ENCODE results near the gene FAM131B.
"Not testable (repeated sequence)": the region's sequence is repeated elsewhere in the genome, so short reads cannot be mapped to it uniquely, and the experiment has no call there.

FAM131B gene

GRCh38 chr7:143362131-143363015, at the start of gene FAM131B:
TSS of gene FAM131B (minus strand) at chr7:143362713. CDS start at chr7:143362603, 110 bp downstream.
- DNase-seq (ENCODE audit: low spot score) = peak; percentile 49

- no peak for DNase-seq (ENCODE audit: low spot score)
These were observed 49.6 kb upstream of the FAM131B start for GRCh38 chr7:143411976-143412708.

GRCh38 chr7:143410521-143411004, 48.0 kb upstream of the FAM131B start:
- no peak for DNase-seq (ENCODE audit: low spot score)

GRCh38 chr7:143408686-143409561, 46.4 kb upstream of the FAM131B start, which contains the start of gene EPHA1:
TSS of gene EPHA1 (minus strand) at chr7:143408856. CDS start at chr7:143408805, 51 bp downstream.
- DNase-seq (ENCODE audit: low spot score) = peak; percentile 85

DNA sequence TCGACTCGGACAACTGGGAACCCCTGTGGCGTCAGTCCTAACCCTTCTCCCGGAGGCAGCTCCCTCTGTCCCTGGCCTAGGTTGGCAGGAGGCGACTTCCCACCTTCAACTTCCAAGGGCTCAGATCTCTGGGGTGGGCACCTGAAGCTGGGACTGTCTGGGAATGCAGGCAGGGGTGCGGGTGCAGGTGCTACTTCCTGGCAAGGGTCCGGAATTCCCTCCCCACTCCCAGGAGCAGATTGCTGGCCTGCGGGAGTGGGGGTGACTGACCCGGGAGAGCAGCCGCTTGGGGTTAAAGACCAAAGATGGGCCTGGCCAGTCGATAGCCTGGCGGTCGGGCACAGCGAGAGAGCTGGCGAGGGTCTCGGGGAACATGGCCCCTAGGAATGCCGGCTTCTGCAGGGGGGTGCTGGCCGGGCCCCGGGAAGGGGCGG, 45.8 kb upstream of the FAM131B start:
- DNase-seq (ENCODE audit: low spot score) = no peak

DNA sequence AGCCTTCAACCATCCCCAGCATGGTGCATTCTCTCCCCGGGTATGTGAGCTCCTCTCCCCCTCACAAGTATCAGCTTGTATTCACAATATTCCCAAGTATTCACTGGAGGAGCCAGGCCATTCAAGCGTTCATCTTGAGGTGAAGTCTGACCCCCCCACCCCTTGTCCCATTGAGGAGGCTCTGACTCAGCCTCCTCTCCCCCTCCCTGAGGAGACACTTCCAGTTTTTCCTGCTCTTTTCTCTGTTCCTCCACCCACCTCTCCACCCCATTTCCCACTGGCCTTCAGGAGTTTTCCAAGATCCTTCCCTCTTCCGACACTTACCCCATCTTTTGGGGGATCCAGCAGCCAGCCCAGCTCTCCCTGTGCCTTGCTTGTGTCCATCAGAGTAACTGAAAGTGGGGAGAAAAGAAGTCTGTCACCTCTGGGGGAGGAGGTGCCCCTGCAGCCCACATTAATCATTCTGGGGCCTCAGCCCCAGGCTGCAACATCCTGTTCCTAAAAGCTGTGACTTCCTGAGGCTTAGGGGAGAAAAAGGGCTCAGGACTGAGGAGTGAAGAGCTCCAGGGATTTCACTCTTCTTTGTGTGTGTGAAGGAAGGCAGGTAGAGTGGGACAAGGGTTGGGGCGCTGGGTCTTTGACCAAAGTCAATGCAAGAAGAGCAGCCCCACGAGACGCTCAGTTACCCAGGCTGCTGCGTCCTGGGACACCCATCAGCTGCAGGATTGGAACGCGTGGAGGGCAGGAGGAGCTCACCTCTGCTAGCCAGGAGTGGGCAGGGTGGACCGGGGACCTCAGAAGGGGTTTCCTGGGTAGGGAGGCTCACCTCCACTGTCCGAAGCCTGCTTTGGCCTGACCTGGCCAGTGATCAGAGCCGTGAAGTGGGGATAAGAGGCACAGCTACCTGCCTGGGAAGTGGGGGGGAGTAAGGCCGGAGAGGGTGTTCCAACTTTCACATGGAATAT, 45.1 kb upstream of the FAM131B start:
- no peak for DNase-seq (ENCODE audit: low spot score)

DNA sequence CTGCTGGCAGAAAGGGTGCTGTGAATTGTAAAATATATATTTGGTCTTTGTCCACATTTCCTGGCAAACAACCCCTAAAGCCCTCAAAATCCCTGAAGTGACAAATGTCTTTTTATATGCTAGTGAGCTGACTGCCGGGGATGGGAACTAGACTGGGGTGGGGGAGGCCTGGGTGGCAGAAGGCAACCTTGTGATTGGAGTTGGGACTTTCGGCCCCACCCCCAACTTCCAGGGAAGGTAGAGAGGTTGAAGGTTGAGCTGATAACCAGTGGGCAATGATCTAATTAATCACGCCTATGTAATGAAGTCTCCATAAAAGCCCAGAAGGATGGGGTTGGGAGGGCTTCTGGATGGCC, 43.5 kb upstream of the FAM131B start:
- DNase-seq (ENCODE audit: low spot score) = no peak

- DNase-seq (ENCODE audit: low spot score) = no peak
These were observed 42.9 kb upstream of the FAM131B start for GRCh38 chr7:143405173-143406001.

- not testable (repeated sequence) for DNase-seq (ENCODE audit: low spot score)
These were observed 39.7 kb upstream of the FAM131B start for GRCh38 chr7:143402233-143402632.

DNA sequence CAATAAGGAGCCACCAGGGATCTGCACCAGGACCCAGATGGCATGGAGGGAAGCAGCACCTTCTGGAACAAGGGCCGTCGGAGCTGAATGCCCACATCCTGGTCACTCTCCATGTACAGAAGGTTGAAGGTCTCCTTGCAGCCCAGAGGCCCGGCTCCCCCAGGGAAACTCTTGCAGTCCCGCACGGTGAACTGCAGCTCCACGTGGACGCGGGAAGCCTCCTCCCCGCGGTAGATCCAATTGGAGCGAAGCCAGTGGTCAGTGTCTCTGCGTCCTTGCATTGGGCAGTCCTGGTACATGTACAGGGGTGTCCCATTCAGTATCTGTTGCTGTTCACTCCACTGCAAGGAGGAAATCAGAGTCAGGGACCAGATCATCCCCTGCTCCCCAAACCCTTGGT, 38.8 kb upstream of the FAM131B start:
- no peak for DNase-seq (ENCODE audit: low spot score)

DNA sequence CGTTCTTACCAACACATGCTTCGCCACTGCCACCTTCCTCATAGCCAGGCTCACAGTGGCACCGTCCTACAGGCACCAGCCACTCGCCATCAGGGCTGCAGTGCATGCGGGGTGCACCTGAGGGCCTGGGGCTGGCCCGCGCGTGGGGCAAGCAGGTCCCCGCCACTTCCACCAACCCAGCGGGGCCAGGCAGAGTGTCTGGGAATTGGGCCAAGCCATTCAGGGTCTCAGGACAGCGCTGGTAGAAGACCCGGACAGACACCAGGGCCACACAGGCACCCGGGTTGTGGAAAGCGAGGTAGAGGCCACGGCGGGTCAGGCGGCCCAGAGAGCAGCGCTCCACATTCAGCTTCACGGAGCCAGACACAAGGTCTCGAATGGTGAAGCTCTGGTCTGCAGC, 37.1 kb upstream of the FAM131B start:
- no peak for DNase-seq (ENCODE audit: low spot score)

DNA sequence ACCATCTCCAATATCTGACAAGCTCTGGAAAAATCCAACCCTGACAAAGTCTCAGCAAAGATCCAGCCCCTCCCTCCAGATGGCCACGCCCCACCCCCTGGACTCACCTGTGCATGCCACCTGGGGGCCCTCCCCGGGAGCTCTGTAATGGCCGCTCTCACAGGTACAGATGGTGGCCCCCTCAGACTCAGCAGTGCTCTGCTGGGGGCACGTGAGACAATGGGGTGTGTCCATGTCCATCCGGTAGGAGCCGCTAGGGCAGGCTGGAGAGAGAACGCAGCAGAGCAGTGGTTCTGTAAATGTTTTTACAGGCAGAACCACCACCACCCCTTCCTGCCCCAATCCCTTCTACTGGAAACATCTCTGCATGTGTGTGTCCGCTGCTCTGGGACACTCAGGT, 36.6 kb upstream of the FAM131B start:
- no peak for DNase-seq (ENCODE audit: low spot score)

GRCh38 chr7:143398616-143399015, 36.1 kb upstream of the FAM131B start:
- DNase-seq (ENCODE audit: low spot score) = no peak

GRCh38 chr7:143397710-143398530, 35.4 kb upstream of the FAM131B start:
- no peak for DNase-seq (ENCODE audit: low spot score)

- DNase-seq (ENCODE audit: low spot score) = no peak
These were observed 34.4 kb upstream of the FAM131B start for GRCh38 chr7:143396625-143397556.

DNA sequence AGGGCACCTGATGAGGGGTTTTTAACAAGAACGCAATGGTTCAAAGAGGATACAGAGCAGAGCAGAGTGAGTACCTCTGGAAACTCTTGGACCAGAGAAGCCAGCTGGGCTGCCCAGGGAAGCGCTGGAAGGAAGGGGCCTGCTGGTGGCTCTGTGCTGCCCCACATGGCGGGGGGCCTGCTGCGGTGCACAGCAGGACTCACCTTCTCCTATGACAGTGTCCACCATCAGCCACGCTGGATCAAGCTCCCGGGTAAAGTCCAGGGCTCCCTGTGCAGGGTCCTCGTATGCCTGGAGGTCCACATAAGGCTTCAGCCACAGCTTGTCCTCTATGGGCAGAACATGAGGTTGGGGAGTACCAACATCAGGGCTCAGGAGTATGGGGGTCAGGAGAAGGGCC, 33.7 kb upstream of the FAM131B start:
- DNase-seq (ENCODE audit: low spot score) = no peak

GRCh38 chr7:143395187-143396149, 33.0 kb upstream of the FAM131B start:
- DNase-seq (ENCODE audit: low spot score) = no peak
